HG03432 (cell line): ENCODE measurements around the gene MAGI2.

ENCODE experiments used
- ATAC-seq: cut with Tn5 transposase; IDR thresholded peaks from one replicate; pipeline ENCODE4 v1.9.1; 2021; ENCODE audit warnings: mild to moderate bottlenecking, moderate library complexity; ENCODE audit not compliant: unreplicated experiment

The MAGI2 gene

DNA sequence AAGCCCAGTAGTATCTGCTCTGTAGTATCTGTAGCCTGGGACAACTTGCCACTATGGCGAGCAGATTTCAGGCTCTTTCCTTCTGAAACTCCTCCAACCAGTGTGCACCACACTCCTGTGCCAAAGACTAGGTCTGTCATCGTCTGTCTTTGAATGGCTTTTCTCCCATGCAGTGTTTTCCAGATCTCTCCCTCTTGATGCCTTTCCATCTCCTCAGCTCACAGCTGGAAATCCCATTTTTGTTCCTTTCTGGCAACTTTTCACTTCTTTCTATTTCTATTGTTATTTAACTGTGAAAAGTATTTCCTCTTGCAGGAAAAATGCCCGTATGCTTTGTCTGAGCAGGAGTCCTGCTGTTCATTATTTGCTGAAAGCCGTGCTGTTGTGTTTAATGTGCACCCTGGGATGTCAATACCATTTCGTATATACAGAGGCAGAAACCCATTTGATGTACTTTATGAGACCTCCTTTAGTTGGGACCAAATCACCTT is 1281.2 kb downstream of the MAGI2 start:
- ATAC-seq = no peak

GRCh38 chr7:78171398-78171797 is 1282.1 kb downstream of the MAGI2 start:
- ATAC-seq = no peak

DNA sequence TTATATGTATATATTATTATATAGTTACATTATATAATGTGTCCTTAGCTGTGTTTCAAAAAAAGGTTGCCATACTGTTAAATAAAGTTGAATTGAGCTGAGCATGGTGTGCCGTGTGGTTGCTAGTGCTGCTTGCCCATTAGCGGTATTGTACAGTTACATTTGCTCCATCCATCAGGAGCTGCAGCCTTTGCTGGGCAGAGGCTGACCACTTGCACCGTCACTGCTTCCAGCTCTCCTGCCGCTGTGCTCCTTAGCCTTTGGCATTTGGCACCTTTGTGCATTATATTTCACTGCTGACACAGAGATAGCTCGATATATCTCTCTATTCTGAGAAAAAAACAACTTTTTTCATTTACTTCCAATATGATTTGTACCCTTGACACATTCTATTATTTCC is 1282.7 kb downstream of the MAGI2 start:
- ATAC-seq = no peak

- ATAC-seq = no peak
Observed at GRCh38 chr7:78169992-78170391, 1283.5 kb downstream of the MAGI2 start.

GRCh38 chr7:78168865-78169264 is 1284.6 kb downstream of the MAGI2 start:
- ATAC-seq = no peak

- no peak for ATAC-seq
Observed at GRCh38 chr7:78167860-78168259, 1285.6 kb downstream of the MAGI2 start.

DNA sequence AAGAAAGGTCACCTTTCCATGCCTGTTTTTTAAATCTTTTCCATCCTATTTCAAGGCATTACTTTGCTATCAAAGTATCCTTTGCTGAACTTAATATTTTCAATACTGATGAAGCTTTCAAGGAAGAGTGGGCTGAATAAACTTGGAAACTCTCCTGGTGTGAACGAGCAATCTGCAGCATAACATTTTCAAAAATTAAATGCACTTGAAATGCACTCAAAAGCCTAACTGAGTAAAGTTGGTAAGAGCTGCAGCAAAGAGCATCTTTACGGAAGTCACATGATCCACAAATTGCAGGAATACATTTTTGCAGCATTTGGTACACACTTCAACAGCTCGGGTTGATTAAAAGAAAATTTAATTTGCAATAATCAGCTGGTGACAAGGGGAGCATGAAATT is 1287.6 kb downstream of the MAGI2 start:
- ATAC-seq = no peak

GRCh38 chr7:78165454-78165853 is 1288.0 kb downstream of the MAGI2 start:
- no peak for ATAC-seq

DNA sequence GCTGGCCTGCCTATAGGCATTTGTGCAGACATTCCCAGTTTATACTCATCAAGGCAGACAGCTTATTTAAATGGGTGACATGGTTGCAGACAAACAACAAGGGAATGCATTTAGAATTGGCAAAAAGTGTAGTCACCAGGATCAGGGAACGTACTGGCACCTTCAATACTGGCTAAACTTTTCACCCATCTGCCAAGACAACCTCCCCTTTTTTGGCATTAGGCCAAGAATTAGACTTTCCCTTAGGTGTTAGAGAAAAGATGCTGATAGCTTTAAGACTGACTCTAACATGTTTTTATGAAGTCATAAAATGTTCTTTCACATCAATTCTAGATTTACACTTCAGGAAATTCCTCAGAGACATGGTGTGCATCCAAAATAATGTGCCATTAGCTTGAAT is 1289.0 kb downstream of the MAGI2 start:
- no peak for ATAC-seq

DNA sequence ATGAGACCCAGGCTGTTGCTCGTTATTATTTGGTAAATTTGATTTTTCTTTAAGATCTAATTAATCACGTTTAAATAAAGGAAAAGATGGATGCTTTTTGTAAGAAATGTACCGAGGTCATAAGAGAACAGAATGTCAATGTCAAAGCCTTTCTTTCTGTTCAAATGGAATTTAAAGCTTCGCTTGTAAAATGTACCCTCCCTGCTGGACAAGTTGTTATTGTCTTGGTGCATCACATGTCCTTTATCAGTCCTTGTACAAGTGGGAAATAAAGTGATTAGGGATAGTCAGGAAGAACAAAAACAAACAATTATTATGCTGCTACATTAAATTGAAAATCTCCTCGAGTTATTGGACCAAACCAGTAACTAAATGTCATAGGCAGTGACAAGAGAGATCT is 1291.7 kb downstream of the MAGI2 start:
- no peak for ATAC-seq

DNA sequence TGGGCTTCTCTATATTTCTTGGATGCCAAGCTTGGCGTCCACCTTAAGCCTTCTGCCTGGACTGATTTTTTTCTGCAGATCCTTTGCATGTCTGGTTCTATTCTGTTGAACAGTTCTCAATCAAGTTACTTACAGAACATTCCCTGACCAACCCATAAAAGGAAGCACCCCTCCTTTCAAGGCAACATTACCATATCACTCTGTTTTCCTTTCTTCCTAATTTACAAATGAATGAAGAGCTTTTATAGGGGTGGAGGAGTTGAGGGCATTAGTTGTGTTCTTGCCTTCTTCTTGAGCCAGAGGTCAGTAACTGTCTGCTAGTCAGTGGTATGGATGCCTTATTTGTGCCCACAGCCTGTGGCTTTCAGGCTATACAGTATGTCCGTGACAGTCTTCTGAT is 1293.9 kb downstream of the MAGI2 start:
- no peak for ATAC-seq

- ATAC-seq = no peak
Observed at GRCh38 chr7:78153285-78153684, 1300.2 kb downstream of the MAGI2 start.

DNA sequence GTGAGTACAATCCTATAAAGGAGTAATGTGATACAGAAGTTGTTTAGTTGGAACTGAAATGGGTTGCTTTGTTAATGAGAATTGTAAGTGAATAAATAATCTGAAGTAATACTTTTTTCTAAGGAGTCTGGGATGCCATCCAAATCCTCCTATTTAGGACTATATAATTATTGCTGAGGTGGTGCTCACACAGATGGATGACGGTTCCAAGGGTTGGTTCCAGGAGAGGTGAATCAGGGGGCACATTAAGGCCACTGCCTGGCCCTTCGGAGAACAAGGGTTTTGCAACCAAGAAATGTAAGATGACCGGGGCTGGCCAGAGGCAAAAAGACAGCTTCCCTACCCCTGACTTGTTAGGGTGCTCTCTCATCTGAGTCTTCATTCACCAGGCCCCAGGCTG is 1302.2 kb downstream of the MAGI2 start:
- no peak for ATAC-seq

DNA sequence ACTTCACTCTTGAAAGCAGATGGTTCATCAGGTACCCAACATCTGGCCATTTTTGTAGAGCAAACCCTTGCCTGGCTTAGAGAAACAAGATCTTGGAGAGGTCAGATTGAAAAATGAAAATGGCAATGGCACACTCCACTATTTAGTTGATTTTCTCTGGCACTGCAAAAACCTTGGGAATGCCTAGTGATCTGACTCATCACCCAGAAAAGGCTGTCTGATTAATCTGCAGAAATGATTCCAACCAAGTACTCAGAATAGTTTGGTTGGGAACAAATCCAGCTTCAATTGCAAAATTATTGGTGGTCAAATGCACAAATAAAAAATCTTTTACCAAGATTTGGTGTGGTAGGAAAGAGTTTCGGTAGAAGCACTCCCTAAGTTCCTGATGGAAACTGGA is 1303.7 kb downstream of the MAGI2 start:
- no peak for ATAC-seq

DNA sequence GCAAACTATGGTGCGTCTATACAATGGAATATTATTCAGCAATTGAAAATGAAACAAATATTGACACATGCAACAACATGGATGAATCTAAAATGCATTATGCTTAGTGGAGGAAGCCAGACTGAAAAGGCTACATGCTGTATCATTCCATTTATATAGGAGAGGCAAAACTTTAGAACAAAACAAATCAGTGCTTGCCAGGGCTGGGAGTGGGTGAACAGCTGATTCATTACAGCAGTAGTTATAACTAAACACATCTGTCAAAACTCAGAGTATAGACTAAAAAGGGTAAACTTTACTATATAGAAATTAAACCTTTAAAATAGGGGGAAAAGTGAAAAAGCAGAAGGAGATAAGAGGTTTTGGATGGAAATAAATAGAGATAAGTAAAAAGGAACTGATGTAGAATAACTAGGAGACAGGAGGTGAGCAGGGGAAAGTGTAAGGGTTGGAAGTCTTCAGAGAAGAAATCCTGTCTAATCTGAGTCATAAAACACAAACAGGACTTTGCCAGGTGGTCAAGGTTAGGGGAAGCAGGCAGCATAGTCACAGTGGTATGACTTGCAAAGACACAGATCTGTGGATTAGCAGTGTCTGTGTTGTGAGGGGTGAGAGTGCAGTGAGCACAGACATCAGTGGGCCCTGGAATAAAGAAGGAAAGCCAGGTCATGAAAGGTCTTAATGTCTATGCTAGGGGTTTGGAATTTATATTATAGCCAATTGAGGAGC is 1305.1 kb downstream of the MAGI2 start:
- ATAC-seq = no peak

- no peak for ATAC-seq
Observed at GRCh38 chr7:78146546-78146945, 1306.9 kb downstream of the MAGI2 start.

- no peak for ATAC-seq
Observed at GRCh38 chr7:78143661-78144060, 1309.8 kb downstream of the MAGI2 start.

GRCh38 chr7:78141522-78142281 is 1311.8 kb downstream of the MAGI2 start:
- ATAC-seq = no peak

DNA sequence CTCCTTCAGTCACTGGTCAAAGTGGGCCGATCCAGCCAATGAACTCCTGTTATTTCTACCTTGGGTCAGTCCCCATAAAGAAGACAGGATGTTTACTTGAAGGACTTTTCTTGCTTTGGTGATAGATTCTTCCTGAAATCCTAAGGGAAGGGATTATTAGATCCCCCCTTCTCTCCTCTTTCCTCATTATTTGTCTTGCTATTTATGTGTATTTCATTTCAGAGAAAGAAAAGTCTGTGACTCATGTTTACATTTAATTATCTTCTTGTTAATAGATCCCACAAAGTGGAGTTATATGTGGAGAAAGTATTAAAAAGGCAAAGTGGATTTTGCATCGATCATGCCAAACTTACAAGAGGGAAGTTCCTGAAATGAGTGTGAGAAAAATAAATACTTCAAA is 1313.4 kb downstream of the MAGI2 start:
- ATAC-seq = no peak

DNA sequence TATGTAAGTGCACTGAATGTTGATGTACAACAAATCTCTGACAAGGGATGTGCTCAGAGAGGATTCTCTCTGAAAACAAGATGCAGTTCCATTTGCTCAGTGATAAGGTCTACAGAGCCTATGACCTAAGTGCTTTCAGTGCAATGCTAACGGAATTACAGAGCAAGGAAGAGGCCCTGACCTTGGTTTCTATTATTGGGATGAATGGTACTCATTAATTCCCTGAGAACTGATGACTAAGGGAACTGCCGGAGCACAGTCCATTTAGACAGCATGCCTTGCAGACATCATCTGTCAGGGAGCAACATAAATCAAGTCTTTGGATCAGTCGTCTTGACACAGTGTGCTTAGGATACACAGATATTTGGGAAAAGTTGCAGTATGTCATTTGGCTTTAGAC is 1314.1 kb downstream of the MAGI2 start:
- ATAC-seq = no peak

- no peak for ATAC-seq
Observed at GRCh38 chr7:78134774-78135173, 1318.7 kb downstream of the MAGI2 start.

DNA sequence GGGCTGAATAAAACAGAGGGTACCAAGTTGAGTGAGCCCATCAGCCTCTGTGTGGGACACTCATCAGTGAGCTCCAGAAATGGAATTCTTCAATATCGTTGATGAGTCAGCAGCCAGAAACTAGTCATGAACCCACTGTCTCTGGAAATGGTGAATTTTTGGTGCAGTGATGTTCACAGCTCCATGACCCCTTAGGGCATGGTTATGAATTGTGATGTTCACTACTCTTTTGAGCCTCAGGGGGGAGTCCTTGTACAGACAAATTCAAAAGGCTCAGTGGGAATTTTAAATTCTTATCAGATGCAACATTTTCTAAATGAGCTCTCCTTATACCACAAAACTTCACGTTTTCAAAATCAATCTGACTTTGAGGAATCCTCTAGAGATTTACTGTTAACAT is 1319.2 kb downstream of the MAGI2 start:
- ATAC-seq = no peak
